Liver (tissue), 9 donors: ENCODE measurements around the gene PCDHA1. TPM values are rescaled to one million over a fixed set of nuclear protein-coding genes. Genes with fewer than 3 reads are reported as not detected.

Experiments used
- DNase-seq: peaks from one replicate; pipeline ENCODE4 v3.0.0-alpha.2; 2017; ENCODE audit warnings: low spot score
- H3K27ac ChIP-seq, 2 donors: one replicate each; pipeline ENCODE4 v1.7.0; 2013; ENCODE audit warnings: inconsistent platforms in 2 of 2, low read length in 2 of 2, control low read depth in 1 of 2, low read depth in 1 of 2, mild to moderate bottlenecking in 1 of 2
- H3K27me3 ChIP-seq, 4 donors: one replicate each; pipeline versions ENCODE4 v1.6.1 to v1.7.0; 2013; ENCODE audit warnings: low read length in 3 of 4, inconsistent platforms in 1 of 4, mild to moderate bottlenecking in 1 of 4, moderate library complexity in 1 of 4; ENCODE audit not compliant: control insufficient read depth in 4 of 4, insufficient read depth in 4 of 4
- H3K36me3 ChIP-seq, 4 donors: one replicate each; pipeline versions ENCODE4 v1.6.1 to v1.7.0; 2013; ENCODE audit warnings: low read length in 3 of 4, mild to moderate bottlenecking in 3 of 4, low read depth in 1 of 4, moderate library complexity in 1 of 4; ENCODE audit not compliant: control insufficient read depth in 4 of 4, insufficient read depth in 3 of 4
- H3K4me1 ChIP-seq, 4 donors: one replicate each; pipeline versions ENCODE4 v1.6.1 to v1.7.0; 2013; ENCODE audit warnings: low read length in 3 of 4, mild to moderate bottlenecking in 3 of 4, moderate library complexity in 1 of 4; ENCODE audit not compliant: control insufficient read depth in 4 of 4, insufficient read depth in 4 of 4
- H3K4me3 ChIP-seq, 3 donors: one replicate each; pipeline versions ENCODE4 v1.6.1 to v1.7.0; 2013; ENCODE audit warnings: low read length in 3 of 3, control low read depth in 1 of 3, low read depth in 1 of 3, mild to moderate bottlenecking in 1 of 3
- H3K9ac ChIP-seq, 2 donors: one replicate each; pipeline ENCODE4 v1.7.0; 2013; ENCODE audit warnings: low read length in 2 of 2, mild to moderate bottlenecking in 2 of 2, moderate library complexity in 2 of 2, control low read depth in 1 of 2, low read depth in 1 of 2
- H3K9me3 ChIP-seq, 4 donors: one replicate each; pipeline versions ENCODE4 v1.6.1 to v1.7.0; 2013; ENCODE audit warnings: low read length in 3 of 4; ENCODE audit not compliant: control insufficient read depth in 4 of 4
- EGR1 ChIP-seq, 2 donors: IDR thresholded peaks; 2 replicates each; pipeline ENCODE4 v1.6.1; 2016 to 2018; ENCODE audit warnings: antibody characterized with exemption in 2 of 2, low read depth in 2 of 2
- FOXA1 ChIP-seq: IDR thresholded peaks from 2 replicates; pipeline ENCODE4 v1.6.1; 2016; ENCODE audit warnings: antibody characterized with exemption
- FOXA2 ChIP-seq: IDR thresholded peaks from 2 replicates; pipeline ENCODE4 v1.6.1; 2016; ENCODE audit warnings: antibody characterized with exemption
- GABPA ChIP-seq, 2 donors: IDR thresholded peaks in 1 of 2; conservative IDR thresholded peaks in 1 of 2; 2 replicates each; pipeline ENCODE4 v1.6.1; 2016; ENCODE audit warnings: antibody characterized with exemption in 2 of 2, mild to moderate bottlenecking in 1 of 2, moderate library complexity in 1 of 2
- HNF4A ChIP-seq, 2 donors: conservative IDR thresholded peaks; 2 replicates each; pipeline ENCODE4 v1.6.1; 2016; ENCODE audit warnings: antibody characterized with exemption in 2 of 2, mild to moderate bottlenecking in 2 of 2
- HNF4G ChIP-seq: IDR thresholded peaks from 2 replicates; pipeline ENCODE4 v1.6.1; 2016; ENCODE audit warnings: antibody characterized with exemption
- JUND ChIP-seq, 2 donors: IDR thresholded peaks; 2 replicates each; pipeline ENCODE4 v1.6.1; 2016; ENCODE audit warnings: antibody characterized with exemption in 2 of 2
- NR2F2 ChIP-seq: IDR thresholded peaks from 2 replicates; pipeline ENCODE4 v1.6.1; 2016; ENCODE audit warnings: antibody characterized with exemption
- RAD21 ChIP-seq, 2 donors: IDR thresholded peaks; 2 replicates each; pipeline ENCODE4 v1.6.1; 2016; ENCODE audit warnings: antibody characterized with exemption in 2 of 2, mild to moderate bottlenecking in 2 of 2
- RXRA ChIP-seq, 2 donors: IDR thresholded peaks; 2 replicates each; pipeline ENCODE4 v1.6.1; 2017 to 2018; ENCODE audit warnings: antibody characterized with exemption in 2 of 2, mild to moderate bottlenecking in 1 of 2
- SP1 ChIP-seq: IDR thresholded peaks from 2 replicates; pipeline ENCODE4 v1.6.1; 2018; ENCODE audit warnings: antibody characterized with exemption, mild to moderate bottlenecking
- TAF1 ChIP-seq: conservative IDR thresholded peaks from 2 replicates; pipeline ENCODE4 v1.6.1; 2016; ENCODE audit warnings: antibody characterized with exemption, mild to moderate bottlenecking
- YY1 ChIP-seq: IDR thresholded peaks from 2 replicates; pipeline ENCODE4 v1.6.1; 2016; ENCODE audit warnings: antibody characterized with exemption, mild to moderate bottlenecking
- WGBS: extraction: QIAGEN DNeasy Blood & Tissue Kit; methylation state at CpG from one replicate; pipeline ENCODE4 v1.1.7; 2013; 5-methylcytosine and 5-hydroxymethylcytosine counted together
- polyA plus RNA-seq, 2 donors: library from polyadenylated mRNA; stranded (reverse) in 1 of 2; unstranded in 1 of 2; fragments of 200-250 nt in 1 of 2; fragments of >200 nt in 1 of 2; fragmentation: Nextera tagmentation in 1 of 2; extraction: Ambion mirVana in 1 of 2; gene quantifications; one replicate each; pipeline versions ENCODE4 v1.2.1 to v1.2.3, GENCODE V29; 2013 to 2015
- total RNA-seq, 2 donors: library from RNA; depleted of rRNA; stranded (reverse); fragments of >200 nt; gene quantifications; one replicate each; pipeline ENCODE4 v1.2.3, GENCODE V29; 2014
- TF ChIP-seq, protein P1 (sequence below): fragments of 150-350 bp; IDR thresholded peaks from 2 replicates; pipeline ENCODE4 v1.5.1; 2017; ENCODE audit warnings: improper control_type of control experiment, low read depth, low read length; ENCODE audit not compliant: missing input control
- TF ChIP-seq, protein P2 (sequence below): IDR thresholded peaks from 2 replicates; pipeline ENCODE4 v1.6.1; 2016; ENCODE audit warnings: antibody characterized with exemption
- TF ChIP-seq, protein P3 (sequence below): IDR thresholded peaks from 2 replicates; pipeline ENCODE4 v1.6.1; 2016; ENCODE audit warnings: antibody characterized with exemption
- TF ChIP-seq, protein P4 (sequence below): IDR thresholded peaks from 2 replicates; pipeline ENCODE4 v1.6.1; 2016; ENCODE audit warnings: antibody characterized with exemption
- TF ChIP-seq, protein P5 (sequence below): IDR thresholded peaks from 2 replicates; pipeline ENCODE4 v1.6.1; 2016; ENCODE audit warnings: antibody characterized with exemption, mild to moderate bottlenecking
- donor health status: healthy.
- donor health status: healthy.
- donor health status: healthy.
- donor health status: healthy.
- donor health status: healthy.

Gene PCDHA1
- total and polyA plus RNA-seq, 4 donors = not detected

DNA sequence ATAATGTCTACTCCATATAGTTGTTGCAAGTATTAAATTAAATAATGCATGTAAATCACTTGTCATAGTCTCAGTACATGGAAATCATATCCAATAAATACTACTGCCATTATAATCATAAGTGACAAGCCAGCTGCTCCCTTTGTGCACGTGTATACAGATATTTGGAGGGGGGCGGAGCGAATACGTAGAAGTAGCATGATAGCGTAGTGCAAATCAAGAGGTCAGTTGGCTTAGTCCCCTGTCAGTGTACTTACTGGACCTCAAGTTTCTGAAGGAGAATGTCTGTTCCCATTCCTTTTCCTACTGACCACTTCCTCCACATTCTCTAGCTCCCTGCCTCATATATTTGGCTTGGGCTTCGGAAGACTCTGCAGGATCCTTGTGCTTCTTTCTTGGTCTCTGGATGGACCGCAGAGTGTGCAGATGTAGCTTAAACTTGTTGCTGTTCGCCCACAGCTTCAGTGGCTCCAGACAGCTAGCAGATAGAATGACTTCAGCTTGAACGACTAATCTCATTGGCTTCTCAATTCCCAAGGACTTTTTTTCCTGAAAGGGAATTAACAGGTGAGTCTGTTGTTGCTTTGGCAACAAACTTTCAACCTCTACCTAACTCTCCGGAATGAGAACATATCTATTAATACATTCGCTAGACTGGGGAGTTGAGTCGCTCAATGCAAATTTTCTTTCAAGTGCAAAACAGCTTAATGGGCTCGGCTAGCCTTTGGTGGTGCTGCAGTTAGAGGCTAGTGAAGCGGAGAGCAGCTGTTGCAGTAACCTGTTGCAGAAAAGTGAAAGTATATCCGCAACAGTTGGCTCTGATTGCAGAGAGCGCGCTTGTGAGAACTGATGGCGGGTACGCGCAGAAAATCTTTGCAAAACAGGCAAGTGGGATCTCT is 264.9 kb downstream of the PCDHA1 start, which contains the start of gene PCDHB1:
PCDHB1 (plus strand) TSS at position 753 of the 899 bp plus-strand sequence; CDS start at position 850, 97 bp downstream.
- Histone ChIP-seq H3K36me3 (no peaks in the 10 kb centered on the region), H3K4me3 (peak within 1 kb of the TSS; percentile 59 to 88 (median 76)), H3K9me3 (peaks cover 0 to 6% (median 3%) of the 10 kb centered on the region in 4 donors), H3K27ac (no peak within 1 kb of the TSS), H3K9ac (peak within 1 kb of the TSS in 1 of 2 donors; percentile 51), H3K4me1 (peaks cover 0 to 14% (median 11%) of the 10 kb centered on the region in 4 donors), H3K27me3 (peaks cover 0 to 2% (median 0%) of the 10 kb centered on the region in 4 donors)
- DNase-seq = no peak
- TF ChIP-seq GABPA (IDR thresholded peaks at IDR 0.05 in 1 of 2, conservative IDR thresholded peaks at IDR 0.05 in 1 of 2) (no peak), RAD21 (IDR thresholded peaks at IDR 0.05) (no peak), TAF1 (no peak), RXRA (IDR thresholded peaks at IDR 0.05) (no peak), HNF4A (conservative IDR thresholded peaks at IDR 0.05) (no peak), YY1 (no peak), HNF4G (no peak), EGR1 (IDR thresholded peaks at IDR 0.05; ENCODE audit: low read depth in 2 of 2) (no peak), FOXA1 (no peak), FOXA2 (no peak), NR2F2 (no peak), JUND (IDR thresholded peaks at IDR 0.05) (no peak), SP1 (no peak)
- TF ChIP-seq, protein P1, sequence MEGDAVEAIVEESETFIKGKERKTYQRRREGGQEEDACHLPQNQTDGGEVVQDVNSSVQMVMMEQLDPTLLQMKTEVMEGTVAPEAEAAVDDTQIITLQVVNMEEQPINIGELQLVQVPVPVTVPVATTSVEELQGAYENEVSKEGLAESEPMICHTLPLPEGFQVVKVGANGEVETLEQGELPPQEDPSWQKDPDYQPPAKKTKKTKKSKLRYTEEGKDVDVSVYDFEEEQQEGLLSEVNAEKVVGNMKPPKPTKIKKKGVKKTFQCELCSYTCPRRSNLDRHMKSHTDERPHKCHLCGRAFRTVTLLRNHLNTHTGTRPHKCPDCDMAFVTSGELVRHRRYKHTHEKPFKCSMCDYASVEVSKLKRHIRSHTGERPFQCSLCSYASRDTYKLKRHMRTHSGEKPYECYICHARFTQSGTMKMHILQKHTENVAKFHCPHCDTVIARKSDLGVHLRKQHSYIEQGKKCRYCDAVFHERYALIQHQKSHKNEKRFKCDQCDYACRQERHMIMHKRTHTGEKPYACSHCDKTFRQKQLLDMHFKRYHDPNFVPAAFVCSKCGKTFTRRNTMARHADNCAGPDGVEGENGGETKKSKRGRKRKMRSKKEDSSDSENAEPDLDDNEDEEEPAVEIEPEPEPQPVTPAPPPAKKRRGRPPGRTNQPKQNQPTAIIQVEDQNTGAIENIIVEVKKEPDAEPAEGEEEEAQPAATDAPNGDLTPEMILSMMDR = no peak
- TF ChIP-seq, protein P2, sequence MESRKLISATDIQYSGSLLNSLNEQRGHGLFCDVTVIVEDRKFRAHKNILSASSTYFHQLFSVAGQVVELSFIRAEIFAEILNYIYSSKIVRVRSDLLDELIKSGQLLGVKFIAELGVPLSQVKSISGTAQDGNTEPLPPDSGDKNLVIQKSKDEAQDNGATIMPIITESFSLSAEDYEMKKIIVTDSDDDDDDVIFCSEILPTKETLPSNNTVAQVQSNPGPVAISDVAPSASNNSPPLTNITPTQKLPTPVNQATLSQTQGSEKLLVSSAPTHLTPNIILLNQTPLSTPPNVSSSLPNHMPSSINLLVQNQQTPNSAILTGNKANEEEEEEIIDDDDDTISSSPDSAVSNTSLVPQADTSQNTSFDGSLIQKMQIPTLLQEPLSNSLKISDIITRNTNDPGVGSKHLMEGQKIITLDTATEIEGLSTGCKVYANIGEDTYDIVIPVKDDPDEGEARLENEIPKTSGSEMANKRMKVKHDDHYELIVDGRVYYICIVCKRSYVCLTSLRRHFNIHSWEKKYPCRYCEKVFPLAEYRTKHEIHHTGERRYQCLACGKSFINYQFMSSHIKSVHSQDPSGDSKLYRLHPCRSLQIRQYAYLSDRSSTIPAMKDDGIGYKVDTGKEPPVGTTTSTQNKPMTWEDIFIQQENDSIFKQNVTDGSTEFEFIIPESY = no peak
- TF ChIP-seq, protein P3, sequence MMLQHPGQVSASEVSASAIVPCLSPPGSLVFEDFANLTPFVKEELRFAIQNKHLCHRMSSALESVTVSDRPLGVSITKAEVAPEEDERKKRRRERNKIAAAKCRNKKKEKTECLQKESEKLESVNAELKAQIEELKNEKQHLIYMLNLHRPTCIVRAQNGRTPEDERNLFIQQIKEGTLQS = no peak
- TF ChIP-seq, protein P4, sequence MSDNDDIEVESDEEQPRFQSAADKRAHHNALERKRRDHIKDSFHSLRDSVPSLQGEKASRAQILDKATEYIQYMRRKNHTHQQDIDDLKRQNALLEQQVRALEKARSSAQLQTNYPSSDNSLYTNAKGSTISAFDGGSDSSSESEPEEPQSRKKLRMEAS = no peak
- TF ChIP-seq, protein P5, sequence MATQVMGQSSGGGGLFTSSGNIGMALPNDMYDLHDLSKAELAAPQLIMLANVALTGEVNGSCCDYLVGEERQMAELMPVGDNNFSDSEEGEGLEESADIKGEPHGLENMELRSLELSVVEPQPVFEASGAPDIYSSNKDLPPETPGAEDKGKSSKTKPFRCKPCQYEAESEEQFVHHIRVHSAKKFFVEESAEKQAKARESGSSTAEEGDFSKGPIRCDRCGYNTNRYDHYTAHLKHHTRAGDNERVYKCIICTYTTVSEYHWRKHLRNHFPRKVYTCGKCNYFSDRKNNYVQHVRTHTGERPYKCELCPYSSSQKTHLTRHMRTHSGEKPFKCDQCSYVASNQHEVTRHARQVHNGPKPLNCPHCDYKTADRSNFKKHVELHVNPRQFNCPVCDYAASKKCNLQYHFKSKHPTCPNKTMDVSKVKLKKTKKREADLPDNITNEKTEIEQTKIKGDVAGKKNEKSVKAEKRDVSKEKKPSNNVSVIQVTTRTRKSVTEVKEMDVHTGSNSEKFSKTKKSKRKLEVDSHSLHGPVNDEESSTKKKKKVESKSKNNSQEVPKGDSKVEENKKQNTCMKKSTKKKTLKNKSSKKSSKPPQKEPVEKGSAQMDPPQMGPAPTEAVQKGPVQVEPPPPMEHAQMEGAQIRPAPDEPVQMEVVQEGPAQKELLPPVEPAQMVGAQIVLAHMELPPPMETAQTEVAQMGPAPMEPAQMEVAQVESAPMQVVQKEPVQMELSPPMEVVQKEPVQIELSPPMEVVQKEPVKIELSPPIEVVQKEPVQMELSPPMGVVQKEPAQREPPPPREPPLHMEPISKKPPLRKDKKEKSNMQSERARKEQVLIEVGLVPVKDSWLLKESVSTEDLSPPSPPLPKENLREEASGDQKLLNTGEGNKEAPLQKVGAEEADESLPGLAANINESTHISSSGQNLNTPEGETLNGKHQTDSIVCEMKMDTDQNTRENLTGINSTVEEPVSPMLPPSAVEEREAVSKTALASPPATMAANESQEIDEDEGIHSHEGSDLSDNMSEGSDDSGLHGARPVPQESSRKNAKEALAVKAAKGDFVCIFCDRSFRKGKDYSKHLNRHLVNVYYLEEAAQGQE = no peak
- WGBS = 17% methylated on average over 20 of the region's 20 CpGs
